GM18873 (cell line): ENCODE results near the gene TRAF5.
"Not testable (repeated sequence)": the region's sequence is repeated elsewhere in the genome, so short reads cannot be mapped to it uniquely, and the experiment has no call there.

Experiments
- ATAC-seq: cut with Tn5 transposase; IDR thresholded peaks from one replicate; pipeline ENCODE4 v1.9.1; 2021; ENCODE audit warnings: mild to moderate bottlenecking, moderate library complexity, moderate number of reproducible peaks; ENCODE audit not compliant: unreplicated experiment, low FRiP score

Gene TRAF5

GRCh38 chr1:211416246-211416627, 89.6 kb downstream of the TRAF5 start:
- ATAC-seq: not testable (repeated sequence)

- ATAC-seq: not testable (repeated sequence)
Measured at GRCh38 chr1:211416628-211417323, 90.1 kb downstream of the TRAF5 start.

GRCh38 chr1:211420389-211420788, 93.8 kb downstream of the TRAF5 start:
- no peak for ATAC-seq

GRCh38 chr1:211420845-211421454, 94.3 kb downstream of the TRAF5 start:
- no peak for ATAC-seq

- ATAC-seq: no peak
Measured at GRCh38 chr1:211424018-211424417, 97.4 kb downstream of the TRAF5 start.
